ENCODE results near the gene NHLRC2.

NHLRC2 gene

GRCh38 chr10:113865901-113866300 lies 11.4 kb downstream of the NHLRC2 start:
- DNase-seq (ENCODE audit: low read depth), result no peak

GRCh38 chr10:113866551-113867394 lies 12.3 kb downstream of the NHLRC2 start:
- DNase-seq (ENCODE audit: low read depth), result no peak

GRCh38 chr10:113867904-113868303 lies 13.4 kb downstream of the NHLRC2 start:
- DNase-seq (ENCODE audit: low read depth), result no peak

- no peak for DNase-seq (ENCODE audit: low read depth)
These were observed 15.3 kb downstream of the NHLRC2 start for GRCh38 chr10:113869789-113870188.

GRCh38 chr10:113872139-113873030 lies 17.9 kb downstream of the NHLRC2 start:
- DNase-seq (ENCODE audit: low read depth), result no peak

GRCh38 chr10:113875212-113875611 lies 20.8 kb downstream of the NHLRC2 start:
- DNase-seq (ENCODE audit: low read depth), result no peak

GRCh38 chr10:113876461-113876860 lies 22.0 kb downstream of the NHLRC2 start:
- DNase-seq (ENCODE audit: low read depth), result no peak

- DNase-seq (ENCODE audit: low read depth), result no peak
These were observed 25.2 kb downstream of the NHLRC2 start for GRCh38 chr10:113879691-113880090.

- no peak for DNase-seq (ENCODE audit: low read depth)
These were observed 25.8 kb downstream of the NHLRC2 start for GRCh38 chr10:113880236-113880635.

- no peak for DNase-seq (ENCODE audit: low read depth)
These were observed 27.8 kb downstream of the NHLRC2 start for GRCh38 chr10:113882240-113882639.

- no peak for DNase-seq (ENCODE audit: low read depth)
These were observed 35.5 kb downstream of the NHLRC2 start for GRCh38 chr10:113889911-113890310.

- no peak for DNase-seq (ENCODE audit: low read depth)
These were observed 36.3 kb downstream of the NHLRC2 start for GRCh38 chr10:113890769-113891168.

GRCh38 chr10:113891476-113891875 lies 37.0 kb downstream of the NHLRC2 start:
- DNase-seq (ENCODE audit: low read depth), result no peak

GRCh38 chr10:113893570-113893969 lies 39.1 kb downstream of the NHLRC2 start:
- no peak for DNase-seq (ENCODE audit: low read depth)

GRCh38 chr10:113894581-113894980 lies 40.1 kb downstream of the NHLRC2 start:
- DNase-seq (ENCODE audit: low read depth), result no peak

GRCh38 chr10:113895018-113895417 lies 40.6 kb downstream of the NHLRC2 start:
- DNase-seq (ENCODE audit: low read depth), result no peak

- DNase-seq (ENCODE audit: low read depth), result no peak
These were observed 43.5 kb downstream of the NHLRC2 start for GRCh38 chr10:113897693-113898618.

- DNase-seq (ENCODE audit: low read depth), result no peak
These were observed 45.6 kb downstream of the NHLRC2 start for GRCh38 chr10:113899952-113900598.

- DNase-seq (ENCODE audit: low read depth), result no peak
These were observed 51.3 kb downstream of the NHLRC2 start for GRCh38 chr10:113905756-113906155.

- DNase-seq (ENCODE audit: low read depth), result no peak
These were observed 52.7 kb downstream of the NHLRC2 start for GRCh38 chr10:113907166-113907565.

- DNase-seq (ENCODE audit: low read depth), result no peak
These were observed 53.8 kb downstream of the NHLRC2 start for GRCh38 chr10:113908236-113908635.
